Measurements from ENCODE around the gene TBC1D5.

GRCh38 chr3:17743658-17743995, 1.2 kb upstream of the TBC1D5 start:
- TF ChIP-seq PATZ1 (CRISPR knock-in tag; IDR thresholded peaks at IDR 0.05; ENCODE audit: borderline replicate concordance) (no peak), GLIS3 (CRISPR knock-in tag; IDR thresholded peaks at IDR 0.05) (no peak), ARNTL (CRISPR knock-in tag; IDR thresholded peaks at IDR 0.05; ENCODE audit: borderline replicate concordance, low read depth) (no peak), ZNF565 (CRISPR knock-in tag; conservative IDR thresholded peaks at IDR 0.05; ENCODE audit: low read depth) (no peak), ESRRG (CRISPR knock-in tag; IDR thresholded peaks at IDR 0.05) (no peak), TCF4 (CRISPR knock-in tag; IDR thresholded peaks at IDR 0.05; ENCODE audit: borderline replicate concordance) (no peak), TOX (CRISPR knock-in tag; IDR thresholded peaks at IDR 0.05; ENCODE audit: borderline replicate concordance) (no peak), CSRNP3 (CRISPR knock-in tag; IDR thresholded peaks at IDR 0.05) (no peak), ZFP30 (CRISPR knock-in tag; IDR thresholded peaks at IDR 0.05) (no peak), TSHZ2 (CRISPR knock-in tag; IDR thresholded peaks at IDR 0.05) (no peak), SNAI2 (CRISPR knock-in tag; IDR thresholded peaks at IDR 0.05) (no peak), ZFP3 (CRISPR knock-in tag; IDR thresholded peaks at IDR 0.05) (no peak)

Measured in SK-N-SH treated with all-trans-retinoic acid at 6 μM for 48 hours (cell line).